ENCODE measurements around the gene ERO1B. TPM values are rescaled to one million over a fixed set of nuclear protein-coding genes. Genes with fewer than 3 reads are reported as not detected.

The ERO1B gene
- total and polyA plus RNA-seq, 2 of the 4 experiments (the other 2 are of a cell fraction) = 0.54 to 0.60 TPM

DNA sequence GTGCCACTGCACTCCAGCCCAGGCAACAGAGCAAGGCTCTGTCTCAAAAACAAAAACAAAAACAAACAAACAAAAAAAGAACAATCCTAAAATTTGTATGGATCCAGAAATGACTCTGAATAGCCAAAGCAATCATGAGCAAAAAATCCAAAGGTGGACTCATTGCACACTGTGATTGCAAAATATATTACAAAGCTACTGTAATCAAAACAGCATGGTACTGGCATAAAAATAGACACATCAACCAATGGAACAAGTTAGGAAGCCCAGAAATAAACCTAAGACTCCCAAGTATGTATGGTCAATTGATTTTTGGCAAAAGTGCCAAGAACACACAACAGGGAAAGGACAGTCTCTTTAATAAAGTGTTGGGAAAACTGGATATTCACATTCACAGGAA is 19.9 kb downstream of the ERO1B start:
- no peak overlapping the region for H3K4me2 ChIP-seq (ENCODE audit: low read depth, low read length)
- H3K79me1 ChIP-seq (ENCODE audit: low read depth in 1 of 2, low read length in 2 of 2) = no peaks in the 10 kb centered on the region
- CTCF ChIA-PET = no interaction called here
- no peak overlapping the region for H2AK5ac ChIP-seq (ENCODE audit: low read depth, low read length)
- no TSS peak for BruUV-seq (replicated peaks)
- no peak overlapping the region for H2BK5ac ChIP-seq (ENCODE audit: low read depth, low read length, poor library complexity, severe bottlenecking)
- no peak overlapping the region for H3K23ac ChIP-seq (ENCODE audit: low read depth, low read length)
- H2AK9ac ChIP-seq (replicated peaks; ENCODE audit: low read depth, low read length, poor library complexity) = no peak overlapping the region
- no peak for ATAC-seq (ENCODE audit: low read depth)
- intact Hi-C loops (cut with micrococcal nuclease) (no loop called here), in situ Hi-C loops (cut with MboI; ENCODE audit: low sequenced_read_pairs) (no loop called here), dilution Hi-C loops (cut with HindIII; ENCODE audit: low sequenced_read_pairs, unreplicated experiment) (no loop called here)
- no peak overlapping the region for H4K91ac ChIP-seq (ENCODE audit: insufficient read depth, low read depth, low read length)
- H4K5ac ChIP-seq (ENCODE audit: low read depth, low read length) = no peak overlapping the region
- TF ChIP-seq ELK1 (IDR thresholded peaks at IDR 0.05; ENCODE audit: borderline replicate concordance, low read depth, low read length) = no peak
- no peak for TF ChIP-seq CEBPB (IDR thresholded peaks at IDR 0.05; ENCODE audit: low read depth, low read length)
- TF ChIP-seq, protein P1, sequence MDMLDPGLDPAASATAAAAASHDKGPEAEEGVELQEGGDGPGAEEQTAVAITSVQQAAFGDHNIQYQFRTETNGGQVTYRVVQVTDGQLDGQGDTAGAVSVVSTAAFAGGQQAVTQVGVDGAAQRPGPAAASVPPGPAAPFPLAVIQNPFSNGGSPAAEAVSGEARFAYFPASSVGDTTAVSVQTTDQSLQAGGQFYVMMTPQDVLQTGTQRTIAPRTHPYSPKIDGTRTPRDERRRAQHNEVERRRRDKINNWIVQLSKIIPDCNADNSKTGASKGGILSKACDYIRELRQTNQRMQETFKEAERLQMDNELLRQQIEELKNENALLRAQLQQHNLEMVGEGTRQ (IDR thresholded peaks at IDR 0.05; ENCODE audit: low read depth, low read length) = no peak
- no peak for TF ChIP-seq RAD21 (IDR thresholded peaks at IDR 0.05; ENCODE audit: low read length)
- no peak for TF ChIP-seq FOS (IDR thresholded peaks at IDR 0.05; ENCODE audit: low read depth, low read length)
- TF ChIP-seq POLR2A (IDR thresholded peaks at IDR 0.05; ENCODE audit: low read depth, low read length) = no peak
- TF ChIP-seq RFX5 (IDR thresholded peaks at IDR 0.05; ENCODE audit: low read depth, low read length) = no peak
- TF ChIP-seq CHD1 (IDR thresholded peaks at IDR 0.05; ENCODE audit: low read depth, low read length) = no peak
- TF ChIP-seq MAZ (IDR thresholded peaks at IDR 0.05; ENCODE audit: borderline replicate concordance, low read depth, low read length) = no peak
- TF ChIP-seq MAFK (IDR thresholded peaks at IDR 0.05; ENCODE audit: low read depth, low read length) = no peak
- TF ChIP-seq MXI1 (IDR thresholded peaks at IDR 0.05; ENCODE audit: borderline replicate concordance, low read depth, low read length) = no peak
- TF ChIP-seq BHLHE40 (IDR thresholded peaks at IDR 0.05; ENCODE audit: low read depth, low read length) = no peak
- no peak for TF ChIP-seq NFE2L2 (IDR thresholded peaks at IDR 0.05; ENCODE audit: low read depth, low read length)
- no peak overlapping the region for H3K4ac ChIP-seq (ENCODE audit: low read depth, low read length)
- no peak overlapping the region for H2BK120ac ChIP-seq (ENCODE audit: low read depth, low read length)
- no peak overlapping the region for H4K8ac ChIP-seq (ENCODE audit: low read depth in 2 of 2, low read length in 2 of 2)
- no peak overlapping the region for H2BK15ac ChIP-seq (ENCODE audit: low read depth, low read length)
- H3K14ac ChIP-seq (replicated peaks; ENCODE audit: low read depth, low read length) = no peak overlapping the region
- no peak overlapping the region for H2BK20ac ChIP-seq (ENCODE audit: low read depth, low read length)
- H3K56ac ChIP-seq (ENCODE audit: extremely low read depth, insufficient read depth, low read length) = no peak overlapping the region
- H3K9me3 ChIP-seq (ENCODE audit: control insufficient read depth, insufficient read depth, low read length) = no peaks in the 10 kb centered on the region
- no peaks in the 10 kb centered on the region for H3K36me3 ChIP-seq (ENCODE audit: control insufficient read depth, insufficient read depth, low read length)
- H4K20me1 ChIP-seq (ENCODE audit: insufficient read depth, low read length) = no peaks in the 10 kb centered on the region
- no peak overlapping the region for H2AFZ ChIP-seq (replicated peaks; ENCODE audit: low read length, poor library complexity)
- no peak overlapping the region for H3K4me3 ChIP-seq (ENCODE audit: insufficient read depth, low read depth, low read length)
- no peaks in the 10 kb centered on the region for H3K27me3 ChIP-seq (ENCODE audit: control insufficient read depth, insufficient read depth, low read length)
- H3K18ac ChIP-seq (ENCODE audit: low read depth, low read length) = no peak overlapping the region
- no peak overlapping the region for H3K9ac ChIP-seq (ENCODE audit: low read depth, low read length)
- no peaks in the 10 kb centered on the region for H3K4me1 ChIP-seq (ENCODE audit: control insufficient read depth, insufficient read depth, low read length)
- no peaks in the 10 kb centered on the region for H3K9me1 ChIP-seq (ENCODE audit: insufficient read depth, low read length)
- DNase-seq = no peak
- H3K27ac ChIP-seq (ENCODE audit: insufficient read depth, low read length) = no peak overlapping the region
- POLR2A ChIA-PET (ENCODE audit: unreplicated experiment) = no interaction called here
